ENCODE results near the gene COA6. TPM values are rescaled to one million over a fixed set of nuclear protein-coding genes. Genes with fewer than 3 reads are reported as not detected.

COA6 gene
- total RNA-seq, 1 donor from 2014 or later: 39.0 TPM

DNA sequence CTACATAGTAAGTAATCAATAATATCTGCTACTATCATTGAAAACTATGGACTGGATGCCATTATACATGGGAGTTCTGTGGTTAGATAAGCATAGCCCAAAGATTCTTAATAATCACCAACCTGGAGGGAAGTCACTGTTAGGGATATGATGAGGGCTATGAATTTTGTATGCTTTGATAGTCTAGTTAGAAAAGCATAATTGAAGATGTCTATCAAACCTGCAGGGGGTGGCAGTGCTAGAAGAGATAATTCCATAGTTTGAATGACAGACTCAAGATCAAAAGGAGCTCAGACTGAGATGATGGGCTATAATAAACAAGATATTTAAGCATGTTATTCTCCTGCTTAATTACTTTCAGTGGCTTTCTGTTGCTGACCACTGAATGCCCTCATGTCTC, 15.4 kb upstream of the COA6 start:
- Histone ChIP-seq H3K27ac (replicated peaks) (no peak overlapping the region), H3K27me3 (ENCODE audit: low read depth) (peaks cover 44% of the 10 kb centered on the region), H3K4me3 (no peak overlapping the region), H3K9me3 (replicated peaks) (peaks cover 5% of the 10 kb centered on the region), H3K4me1 (no peaks in the 10 kb centered on the region), H3K36me3 (no peaks in the 10 kb centered on the region)
- DNase-seq: no peak
- intact Hi-C loops (cut with micrococcal nuclease): no loop called here
- TF ChIP-seq, protein P1, sequence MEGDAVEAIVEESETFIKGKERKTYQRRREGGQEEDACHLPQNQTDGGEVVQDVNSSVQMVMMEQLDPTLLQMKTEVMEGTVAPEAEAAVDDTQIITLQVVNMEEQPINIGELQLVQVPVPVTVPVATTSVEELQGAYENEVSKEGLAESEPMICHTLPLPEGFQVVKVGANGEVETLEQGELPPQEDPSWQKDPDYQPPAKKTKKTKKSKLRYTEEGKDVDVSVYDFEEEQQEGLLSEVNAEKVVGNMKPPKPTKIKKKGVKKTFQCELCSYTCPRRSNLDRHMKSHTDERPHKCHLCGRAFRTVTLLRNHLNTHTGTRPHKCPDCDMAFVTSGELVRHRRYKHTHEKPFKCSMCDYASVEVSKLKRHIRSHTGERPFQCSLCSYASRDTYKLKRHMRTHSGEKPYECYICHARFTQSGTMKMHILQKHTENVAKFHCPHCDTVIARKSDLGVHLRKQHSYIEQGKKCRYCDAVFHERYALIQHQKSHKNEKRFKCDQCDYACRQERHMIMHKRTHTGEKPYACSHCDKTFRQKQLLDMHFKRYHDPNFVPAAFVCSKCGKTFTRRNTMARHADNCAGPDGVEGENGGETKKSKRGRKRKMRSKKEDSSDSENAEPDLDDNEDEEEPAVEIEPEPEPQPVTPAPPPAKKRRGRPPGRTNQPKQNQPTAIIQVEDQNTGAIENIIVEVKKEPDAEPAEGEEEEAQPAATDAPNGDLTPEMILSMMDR (IDR thresholded peaks at IDR 0.05; ENCODE audit: borderline replicate concordance): no peak

- intact Hi-C loops (cut with micrococcal nuclease): no loop called here
- no peak for DNase-seq
- no peaks in the 10 kb centered on the region for H3K9me3 ChIP-seq (replicated peaks)
These were observed 12.1 kb upstream of the COA6 start for GRCh38 chr1:234361102-234361603.

GRCh38 chr1:234362558-234362957, 10.7 kb upstream of the COA6 start:
- H3K36me3 ChIP-seq: no peaks in the 10 kb centered on the region
- no peak for DNase-seq
- intact Hi-C loops (cut with micrococcal nuclease): no loop called here
- H3K4me1 ChIP-seq: no peaks in the 10 kb centered on the region
- H3K4me3 ChIP-seq: no peak overlapping the region
- TF ChIP-seq, protein P1 (IDR thresholded peaks at IDR 0.05; ENCODE audit: borderline replicate concordance): no peak
- H3K27me3 ChIP-seq (ENCODE audit: low read depth): peaks cover 13% of the 10 kb centered on the region
- no peak overlapping the region for H3K27ac ChIP-seq (replicated peaks)
- H3K9me3 ChIP-seq (replicated peaks): no peaks in the 10 kb centered on the region

More at GRCh38 chr1:234361102-234361603, 12.1 kb upstream of the COA6 start:
- TF ChIP-seq, protein P1 (IDR thresholded peaks at IDR 0.05; ENCODE audit: borderline replicate concordance): no peak
- Histone ChIP-seq H3K36me3 (no peaks in the 10 kb centered on the region), H3K27ac (replicated peaks) (no peak overlapping the region), H3K4me1 (no peaks in the 10 kb centered on the region), H3K27me3 (ENCODE audit: low read depth) (peaks cover 27% of the 10 kb centered on the region), H3K4me3 (no peak overlapping the region)

- TF ChIP-seq, protein P1 (IDR thresholded peaks at IDR 0.05; ENCODE audit: borderline replicate concordance): no peak
- intact Hi-C loops (cut with micrococcal nuclease): no loop called here
- peaks cover 16% of the 10 kb centered on the region for H3K4me1 ChIP-seq
These were observed 4.8 kb upstream of the COA6 start for GRCh38 chr1:234368320-234369032.

DNA sequence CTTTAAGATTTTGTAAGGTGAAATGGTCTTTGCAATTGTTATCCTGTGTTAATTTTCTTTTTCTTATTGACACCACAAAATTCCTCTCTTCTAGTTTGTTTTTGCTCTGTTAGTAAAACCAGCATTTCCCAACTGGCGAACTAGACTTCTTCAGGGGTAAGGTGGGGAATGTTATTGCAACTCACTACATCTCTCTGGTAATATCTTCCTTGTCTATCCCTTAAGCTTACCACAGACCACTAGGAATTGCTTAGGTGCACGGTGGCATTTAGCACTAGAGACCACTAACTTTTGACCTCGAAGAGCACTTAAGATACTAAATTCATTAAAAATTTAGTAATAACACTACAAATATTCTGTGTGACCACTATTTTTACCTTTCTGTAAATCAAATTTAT, 4.2 kb upstream of the COA6 start:
- intact Hi-C loops (cut with micrococcal nuclease): no loop called here
- H3K9me3 ChIP-seq (replicated peaks): no peaks in the 10 kb centered on the region
- no peak overlapping the region for H3K27ac ChIP-seq (replicated peaks)
- no peak for DNase-seq
- no peaks in the 10 kb centered on the region for H3K27me3 ChIP-seq (ENCODE audit: low read depth)
- H3K4me3 ChIP-seq: no peak overlapping the region
- H3K36me3 ChIP-seq: no peaks in the 10 kb centered on the region
- TF ChIP-seq, protein P1 (IDR thresholded peaks at IDR 0.05; ENCODE audit: borderline replicate concordance): no peak
- H3K4me1 ChIP-seq: peaks cover 21% of the 10 kb centered on the region

More at GRCh38 chr1:234368320-234369032, 4.8 kb upstream of the COA6 start:
- Histone ChIP-seq H3K4me3 (no peak overlapping the region), H3K27me3 (ENCODE audit: low read depth) (no peaks in the 10 kb centered on the region), H3K27ac (replicated peaks) (no peak overlapping the region), H3K9me3 (replicated peaks) (no peaks in the 10 kb centered on the region), H3K36me3 (no peaks in the 10 kb centered on the region)
- no peak for DNase-seq
